ENCODE data around the gene ACIN1. TPM values are rescaled to one million over a fixed set of nuclear protein-coding genes. Genes with fewer than 3 reads are reported as not detected.

Gene ACIN1
- total and polyA plus RNA-seq, 12 donors, result 73.1 to 431 (median 133) TPM

DNA sequence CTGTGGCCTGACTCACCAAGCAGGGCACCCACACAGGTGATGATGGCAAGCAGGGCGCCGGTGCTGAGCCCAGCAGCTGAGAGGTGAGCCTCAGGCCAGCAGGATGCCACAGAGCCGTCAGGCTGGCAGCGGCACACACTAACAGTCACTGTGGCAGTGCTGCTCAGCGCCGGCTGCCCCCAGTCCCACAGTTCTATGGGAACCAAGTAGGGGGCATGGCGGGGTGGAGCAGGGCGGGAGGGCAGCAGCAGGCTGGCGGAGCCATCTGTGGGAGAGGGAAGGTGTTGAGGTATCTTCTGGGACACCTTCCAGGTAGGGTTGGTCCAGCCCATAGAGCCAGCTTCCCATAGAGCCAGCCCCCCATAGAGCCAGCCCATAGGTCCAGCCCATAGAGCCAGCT lies 45.9 kb downstream of the ACIN1 start:
- WGBS, 4 donors, result 94 to 100% (median 97%) methylated on average over 1 to 9 of the region's 9 CpGs
- no peaks in the 10 kb centered on the region for H3K4me1 ChIP-seq (replicated peaks in 1 of 2)
- H3K36me3 ChIP-seq (replicated peaks in 1 of 2), result no peaks in the 10 kb centered on the region
- DNase-seq, result no peak
- intact Hi-C loops (cut with DNase I), result no loop called here
- no peaks in the 10 kb centered on the region for H3K27me3 ChIP-seq
- TF ChIP-seq POLR2A (IDR thresholded peaks at IDR 0.05), result no peak
- TF ChIP-seq, protein P1, sequence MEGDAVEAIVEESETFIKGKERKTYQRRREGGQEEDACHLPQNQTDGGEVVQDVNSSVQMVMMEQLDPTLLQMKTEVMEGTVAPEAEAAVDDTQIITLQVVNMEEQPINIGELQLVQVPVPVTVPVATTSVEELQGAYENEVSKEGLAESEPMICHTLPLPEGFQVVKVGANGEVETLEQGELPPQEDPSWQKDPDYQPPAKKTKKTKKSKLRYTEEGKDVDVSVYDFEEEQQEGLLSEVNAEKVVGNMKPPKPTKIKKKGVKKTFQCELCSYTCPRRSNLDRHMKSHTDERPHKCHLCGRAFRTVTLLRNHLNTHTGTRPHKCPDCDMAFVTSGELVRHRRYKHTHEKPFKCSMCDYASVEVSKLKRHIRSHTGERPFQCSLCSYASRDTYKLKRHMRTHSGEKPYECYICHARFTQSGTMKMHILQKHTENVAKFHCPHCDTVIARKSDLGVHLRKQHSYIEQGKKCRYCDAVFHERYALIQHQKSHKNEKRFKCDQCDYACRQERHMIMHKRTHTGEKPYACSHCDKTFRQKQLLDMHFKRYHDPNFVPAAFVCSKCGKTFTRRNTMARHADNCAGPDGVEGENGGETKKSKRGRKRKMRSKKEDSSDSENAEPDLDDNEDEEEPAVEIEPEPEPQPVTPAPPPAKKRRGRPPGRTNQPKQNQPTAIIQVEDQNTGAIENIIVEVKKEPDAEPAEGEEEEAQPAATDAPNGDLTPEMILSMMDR (IDR thresholded peaks at IDR 0.05), result no peak
- no peak overlapping the region for H3K4me3 ChIP-seq
- H3K9me3 ChIP-seq (replicated peaks in 1 of 3), result no peaks in the 10 kb centered on the region
- H3K27ac ChIP-seq, result no peak overlapping the region

GRCh38 chr14:23047751-23048693 lies 46.9 kb downstream of the ACIN1 start:
- Histone ChIP-seq H3K27ac (no peak overlapping the region), H3K4me3 (no peak overlapping the region), H3K4me1 (replicated peaks in 1 of 2) (no peaks in the 10 kb centered on the region), H3K27me3 (no peaks in the 10 kb centered on the region), H3K9me3 (replicated peaks in 1 of 3) (no peaks in the 10 kb centered on the region), H3K36me3 (replicated peaks in 1 of 2) (no peaks in the 10 kb centered on the region)
- intact Hi-C loops (cut with DNase I), result no loop called here
- TF ChIP-seq, protein P1 (IDR thresholded peaks at IDR 0.05), result no peak
- no peak for TF ChIP-seq POLR2A (IDR thresholded peaks at IDR 0.05)
- DNase-seq, result no peak
- 72 to 90% (median 77%) methylated on average over 15 to 85 of the region's 85 CpGs for WGBS, 4 donors

DNA sequence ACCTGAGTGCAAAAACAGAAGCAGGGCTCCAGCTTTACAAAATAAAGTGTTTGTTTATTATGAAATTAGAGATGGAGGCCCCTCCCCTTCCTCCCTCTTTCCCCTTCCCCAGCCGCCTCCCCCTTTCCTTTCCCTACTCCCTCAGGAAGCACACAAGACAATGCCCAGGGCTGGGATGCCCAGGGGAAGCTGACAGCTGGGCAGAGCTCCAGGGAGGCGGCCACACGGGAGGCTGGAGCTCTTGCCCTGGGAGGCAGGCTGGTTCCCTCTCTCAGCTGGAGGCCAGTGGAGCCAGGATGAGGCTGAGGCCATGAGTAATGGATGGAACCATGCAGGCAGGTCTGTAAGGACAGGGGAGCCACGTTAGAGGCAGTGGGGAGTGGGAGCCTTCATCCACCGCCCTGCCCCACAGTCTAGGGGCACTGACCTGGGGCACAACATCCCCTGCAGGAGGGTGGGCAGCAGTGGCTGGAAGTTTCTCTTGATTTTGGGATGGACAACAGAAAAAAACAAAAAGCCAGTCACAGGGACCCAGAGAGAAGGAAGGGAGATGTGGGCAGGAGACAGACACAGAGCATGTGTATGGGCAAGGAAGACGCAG lies 47.8 kb downstream of the ACIN1 start:
- Histone ChIP-seq H3K9me3 (replicated peaks in 1 of 3) (no peaks in the 10 kb centered on the region), H3K27ac (no peak overlapping the region), H3K36me3 (replicated peaks in 1 of 2) (no peaks in the 10 kb centered on the region), H3K4me1 (replicated peaks in 1 of 2) (no peaks in the 10 kb centered on the region), H3K27me3 (no peaks in the 10 kb centered on the region), H3K4me3 (no peak overlapping the region)
- WGBS, 4 donors, result 72 to 94% (median 73%) methylated on average over 4 to 6 of the region's 6 CpGs
- DNase-seq, result no peak
- no peak for TF ChIP-seq POLR2A (IDR thresholded peaks at IDR 0.05)
- TF ChIP-seq, protein P1 (IDR thresholded peaks at IDR 0.05), result no peak
- intact Hi-C loops (cut with DNase I), result no loop called here

DNA sequence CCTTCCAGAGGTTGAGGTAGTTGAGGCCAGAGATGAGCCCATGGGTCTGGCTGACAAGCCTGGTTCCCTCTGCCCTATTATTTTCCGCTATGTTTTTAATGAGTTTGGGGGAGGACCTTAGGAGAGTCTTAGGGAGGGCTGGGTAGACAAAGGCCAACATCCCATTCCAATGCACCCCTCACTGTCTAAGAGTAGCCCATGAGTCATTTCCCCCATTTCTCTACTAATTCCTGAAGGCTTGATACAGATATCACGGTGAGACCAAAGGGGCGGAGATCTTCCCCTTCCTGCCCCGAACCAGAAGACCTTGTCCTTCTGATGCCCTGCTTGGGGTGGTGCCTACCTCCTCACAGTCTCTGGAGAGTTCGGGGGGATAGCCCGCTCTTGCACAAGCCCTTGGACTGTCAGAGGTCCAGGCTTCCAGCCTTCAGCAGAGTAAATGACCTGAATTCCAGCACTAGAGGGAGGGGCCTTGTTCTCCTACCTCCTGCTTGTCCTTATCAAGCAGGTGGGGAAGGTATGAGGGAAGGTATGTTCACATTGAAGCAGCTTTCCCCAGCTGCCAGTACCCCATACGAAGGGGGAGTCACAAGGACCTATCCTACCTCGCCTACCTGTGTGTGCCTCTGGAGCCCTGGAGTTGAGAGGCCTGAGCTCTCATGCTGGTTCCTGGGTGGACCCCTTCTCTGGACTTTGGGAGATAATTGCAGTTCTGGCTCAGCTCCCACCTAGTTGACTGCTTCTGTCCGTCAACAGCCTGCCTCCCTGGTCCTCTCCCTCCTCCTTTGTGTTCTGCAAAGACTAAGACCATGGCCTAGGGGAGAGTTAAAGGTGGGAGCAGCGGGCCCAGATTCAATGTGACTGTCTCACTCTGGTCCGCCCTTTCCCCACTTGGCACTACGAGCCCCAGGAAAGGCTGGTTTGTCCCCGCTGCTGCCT lies 49.2 kb downstream of the ACIN1 start:
- Histone ChIP-seq H3K9me3 (replicated peaks in 1 of 3) (no peaks in the 10 kb centered on the region), H3K27ac (no peak overlapping the region), H3K36me3 (replicated peaks in 1 of 2) (no peaks in the 10 kb centered on the region), H3K4me1 (replicated peaks in 1 of 2) (no peaks in the 10 kb centered on the region), H3K4me3 (no peak overlapping the region), H3K27me3 (no peaks in the 10 kb centered on the region)
- WGBS, 4 donors, result 75 to 83% (median 76%) methylated on average over 11 to 13 of the region's 13 CpGs
- TF ChIP-seq, protein P1 (IDR thresholded peaks at IDR 0.05), result no peak
- no peak for TF ChIP-seq POLR2A (IDR thresholded peaks at IDR 0.05)
- no peak for DNase-seq
- intact Hi-C loops (cut with DNase I), result no loop called here
